ENCODE results near the gene CDH11. TPM values are rescaled to one million over a fixed set of nuclear protein-coding genes. Genes with fewer than 3 reads are reported as not detected.

The CDH11 gene
- total and polyA plus RNA-seq, 2 of the 4 experiments (the other 2 are of a cell fraction), result 266 to 601 TPM

DNA sequence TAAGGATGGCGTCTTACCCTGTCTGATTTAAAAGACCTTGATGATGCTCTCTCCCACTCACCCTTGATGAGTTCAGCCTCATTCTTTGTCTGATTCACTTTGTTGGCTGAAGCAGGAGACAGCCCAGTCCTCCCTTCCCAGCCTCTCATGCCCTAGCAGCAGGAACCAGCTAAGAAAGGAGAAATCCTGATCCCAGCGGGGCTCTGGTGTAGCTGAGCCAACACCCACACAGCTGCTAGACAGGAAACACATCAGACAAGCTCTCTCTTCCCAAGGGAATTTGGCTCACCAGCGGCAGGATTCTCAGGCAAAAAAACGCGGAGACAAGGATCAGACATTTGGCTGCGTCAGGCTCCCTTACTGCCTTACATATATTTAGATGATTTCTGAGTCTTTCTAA is 211.5 kb downstream of the CDH11 start:
- H3K4me3 ChIP-seq (ENCODE audit: insufficient read depth, low read depth, low read length), result no peak overlapping the region
- no peaks in the 10 kb centered on the region for H4K20me1 ChIP-seq (ENCODE audit: insufficient read depth, low read length)
- peak overlapping the region; percentile 82 for H2BK120ac ChIP-seq (ENCODE audit: low read depth, low read length)
- peak overlapping the region; percentile 14; the same call in 1 of the 2 replicates for H4K5ac ChIP-seq (ENCODE audit: low read depth, low read length)
- WGBS, 2 experiments (ENCODE audit: extremely low coverage in 2 of 2, insufficient read length in 1 of 2), result no CpG with 5 or more reads among the region's 6 CpGs
- in situ Hi-C loops (cut with MboI; ENCODE audit: low sequenced_read_pairs), result no loop called here
- TF ChIP-seq, protein P1, sequence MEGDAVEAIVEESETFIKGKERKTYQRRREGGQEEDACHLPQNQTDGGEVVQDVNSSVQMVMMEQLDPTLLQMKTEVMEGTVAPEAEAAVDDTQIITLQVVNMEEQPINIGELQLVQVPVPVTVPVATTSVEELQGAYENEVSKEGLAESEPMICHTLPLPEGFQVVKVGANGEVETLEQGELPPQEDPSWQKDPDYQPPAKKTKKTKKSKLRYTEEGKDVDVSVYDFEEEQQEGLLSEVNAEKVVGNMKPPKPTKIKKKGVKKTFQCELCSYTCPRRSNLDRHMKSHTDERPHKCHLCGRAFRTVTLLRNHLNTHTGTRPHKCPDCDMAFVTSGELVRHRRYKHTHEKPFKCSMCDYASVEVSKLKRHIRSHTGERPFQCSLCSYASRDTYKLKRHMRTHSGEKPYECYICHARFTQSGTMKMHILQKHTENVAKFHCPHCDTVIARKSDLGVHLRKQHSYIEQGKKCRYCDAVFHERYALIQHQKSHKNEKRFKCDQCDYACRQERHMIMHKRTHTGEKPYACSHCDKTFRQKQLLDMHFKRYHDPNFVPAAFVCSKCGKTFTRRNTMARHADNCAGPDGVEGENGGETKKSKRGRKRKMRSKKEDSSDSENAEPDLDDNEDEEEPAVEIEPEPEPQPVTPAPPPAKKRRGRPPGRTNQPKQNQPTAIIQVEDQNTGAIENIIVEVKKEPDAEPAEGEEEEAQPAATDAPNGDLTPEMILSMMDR (conservative IDR thresholded peaks at IDR 0.05; ENCODE audit: low read depth, low read length), result no peak
- TF ChIP-seq, protein P2, sequence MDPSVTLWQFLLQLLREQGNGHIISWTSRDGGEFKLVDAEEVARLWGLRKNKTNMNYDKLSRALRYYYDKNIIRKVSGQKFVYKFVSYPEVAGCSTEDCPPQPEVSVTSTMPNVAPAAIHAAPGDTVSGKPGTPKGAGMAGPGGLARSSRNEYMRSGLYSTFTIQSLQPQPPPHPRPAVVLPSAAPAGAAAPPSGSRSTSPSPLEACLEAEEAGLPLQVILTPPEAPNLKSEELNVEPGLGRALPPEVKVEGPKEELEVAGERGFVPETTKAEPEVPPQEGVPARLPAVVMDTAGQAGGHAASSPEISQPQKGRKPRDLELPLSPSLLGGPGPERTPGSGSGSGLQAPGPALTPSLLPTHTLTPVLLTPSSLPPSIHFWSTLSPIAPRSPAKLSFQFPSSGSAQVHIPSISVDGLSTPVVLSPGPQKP (IDR thresholded peaks at IDR 0.05; ENCODE audit: borderline replicate concordance, low read depth, low read length), result no peak
- TF ChIP-seq MAFK (IDR thresholded peaks at IDR 0.05; ENCODE audit: low read depth, low read length) (no peak), SMC3 (IDR thresholded peaks at IDR 0.05; ENCODE audit: low read depth, low read length) (peak; percentile 3; the same call in 1 of the 2 replicates), CEBPB (IDR thresholded peaks at IDR 0.05; ENCODE audit: low read depth, low read length) (no peak), BHLHE40 (IDR thresholded peaks at IDR 0.05; ENCODE audit: low read depth, low read length) (no peak), POLR2A (IDR thresholded peaks at IDR 0.05; ENCODE audit: low read depth, low read length) (no peak), MAZ (IDR thresholded peaks at IDR 0.05; ENCODE audit: borderline replicate concordance, low read depth, low read length) (0 out of 2 replicates have a peak, but pooled peaks have one; percentile 15), CHD1 (IDR thresholded peaks at IDR 0.05; ENCODE audit: low read depth, low read length) (no peak), NFE2L2 (IDR thresholded peaks at IDR 0.05; ENCODE audit: low read depth, low read length) (no peak), MXI1 (IDR thresholded peaks at IDR 0.05; ENCODE audit: borderline replicate concordance, low read depth, low read length) (no peak), RFX5 (IDR thresholded peaks at IDR 0.05; ENCODE audit: low read depth, low read length) (no peak), FOS (IDR thresholded peaks at IDR 0.05; ENCODE audit: low read depth, low read length) (peak; percentile 58)
- TF ChIP-seq, protein P3, sequence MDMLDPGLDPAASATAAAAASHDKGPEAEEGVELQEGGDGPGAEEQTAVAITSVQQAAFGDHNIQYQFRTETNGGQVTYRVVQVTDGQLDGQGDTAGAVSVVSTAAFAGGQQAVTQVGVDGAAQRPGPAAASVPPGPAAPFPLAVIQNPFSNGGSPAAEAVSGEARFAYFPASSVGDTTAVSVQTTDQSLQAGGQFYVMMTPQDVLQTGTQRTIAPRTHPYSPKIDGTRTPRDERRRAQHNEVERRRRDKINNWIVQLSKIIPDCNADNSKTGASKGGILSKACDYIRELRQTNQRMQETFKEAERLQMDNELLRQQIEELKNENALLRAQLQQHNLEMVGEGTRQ (IDR thresholded peaks at IDR 0.05; ENCODE audit: low read depth, low read length), result no peak
- H3K9me3 ChIP-seq (ENCODE audit: control insufficient read depth, insufficient read depth, low read length), result no peaks in the 10 kb centered on the region
- H4K8ac ChIP-seq (ENCODE audit: low read depth in 2 of 2, low read length in 2 of 2), result peak overlapping the region; percentile 2 to 76; a peak in 2 of 4 replicates
- peak overlapping the region; percentile 28 for H2BK5ac ChIP-seq (ENCODE audit: low read depth, low read length, poor library complexity, severe bottlenecking)
- peak overlapping the region; percentile 23 for H3K27ac ChIP-seq (ENCODE audit: insufficient read depth, low read length)
- peak overlapping the region; percentile 26; the same call in 1 of the 2 replicates for H3K18ac ChIP-seq (ENCODE audit: low read depth, low read length)
- no peak overlapping the region for H2AK9ac ChIP-seq (replicated peaks; ENCODE audit: low read depth, low read length, poor library complexity)
- peak overlapping the region; percentile 52; the same call in 1 of the 2 replicates for H3K56ac ChIP-seq (ENCODE audit: extremely low read depth, insufficient read depth, low read length)
- dilution Hi-C loops (cut with HindIII; ENCODE audit: low sequenced_read_pairs, unreplicated experiment), result no loop called here
- no peaks in the 10 kb centered on the region for H3K27me3 ChIP-seq (ENCODE audit: control insufficient read depth, insufficient read depth, low read length)
- peak overlapping the region; percentile 75 for H2AFZ ChIP-seq (replicated peaks; ENCODE audit: low read length, poor library complexity)
- peak overlapping the region; percentile 32 for H2AK5ac ChIP-seq (ENCODE audit: low read depth, low read length)
- H3K9ac ChIP-seq (ENCODE audit: low read depth, low read length), result no peak overlapping the region; the same call in 1 of the 2 replicates
- peak overlapping the region; percentile 41 for H3K14ac ChIP-seq (replicated peaks; ENCODE audit: low read depth, low read length)
- H3K9me1 ChIP-seq (ENCODE audit: insufficient read depth, low read length), result no peaks in the 10 kb centered on the region
- H4K91ac ChIP-seq (ENCODE audit: insufficient read depth, low read depth, low read length), result peak overlapping the region; percentile 43
- H3K4me1 ChIP-seq (ENCODE audit: control insufficient read depth, insufficient read depth, low read length), result peaks cover 2% of the 10 kb centered on the region; the same call in 1 of the 2 replicates
- H3K23ac ChIP-seq (ENCODE audit: low read depth, low read length), result peak overlapping the region; percentile 17; the same call in 1 of the 2 replicates
- H3K4ac ChIP-seq (ENCODE audit: low read depth, low read length), result peak overlapping the region; percentile 76
- no peaks in the 10 kb centered on the region for H3K79me1 ChIP-seq (ENCODE audit: low read depth in 1 of 2, low read length in 2 of 2)
- H3K4me2 ChIP-seq (ENCODE audit: low read depth, low read length), result peak overlapping the region; percentile 9
- no TSS peak for BruUV-seq (replicated peaks)
- H2BK20ac ChIP-seq (ENCODE audit: low read depth, low read length), result peak overlapping the region; percentile 52
- CTCF ChIA-PET, result interaction anchor here (1.0 kb wide), 1 partner anchor 23 kb away, joined by 6 read pairs; no protein-coding TSS in a partner anchor
- ATAC-seq (ENCODE audit: low read depth), result peak; percentile 86
- POLR2A ChIA-PET (ENCODE audit: unreplicated experiment), result no interaction called here
- intact Hi-C loops (cut with micrococcal nuclease), result no loop called here
- peak; percentile 96 for DNase-seq
- H2BK15ac ChIP-seq (ENCODE audit: low read depth, low read length), result peak overlapping the region; percentile 17; the same call in 2 of the 3 replicates
- H3K36me3 ChIP-seq (ENCODE audit: control insufficient read depth, insufficient read depth, low read length), result no peaks in the 10 kb centered on the region
